GM19372 (cell line): ENCODE data around the gene ADAM10.
"Not testable (repeated sequence)": the region's sequence is repeated elsewhere in the genome, so short reads cannot be mapped to it uniquely, and the experiment has no call there.

Experiments
- ATAC-seq: cut with Tn5 transposase; IDR thresholded peaks from one replicate; pipeline ENCODE4 v1.9.1; 2021; ENCODE audit warnings: mild to moderate bottlenecking, low read depth, moderate library complexity; ENCODE audit not compliant: unreplicated experiment

ADAM10 gene

GRCh38 chr15:58749532-58750337 is at the start of gene ADAM10:
ADAM10 (minus strand) TSS chr15:58749707; CDS start chr15:58749534, 173 bp downstream.
- ATAC-seq: peak; percentile 89

- no peak for ATAC-seq
Measured at GRCh38 chr15:58797505-58797904, 48.0 kb upstream of the ADAM10 start.

- no peak for ATAC-seq
Measured at GRCh38 chr15:58795825-58796224, 46.3 kb upstream of the ADAM10 start.

DNA sequence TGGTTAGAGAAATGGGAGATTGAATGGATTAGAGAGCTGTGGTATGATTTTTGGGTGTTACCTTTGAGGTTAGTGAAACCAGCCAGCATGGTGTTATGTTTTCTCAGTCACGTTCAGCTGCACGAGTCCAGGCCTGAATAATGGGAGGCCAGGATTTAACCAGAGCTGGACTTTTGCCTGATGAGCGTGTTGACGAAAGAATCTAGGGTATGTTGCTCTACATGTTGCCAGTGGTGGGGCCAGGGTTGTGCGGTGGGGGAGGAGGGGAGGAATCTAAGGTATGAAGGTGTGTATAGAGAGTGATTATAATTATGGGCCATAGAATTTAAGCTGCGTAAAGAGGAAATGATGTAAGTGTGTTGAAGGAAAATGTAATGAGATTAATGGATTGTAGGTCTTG is 44.4 kb upstream of the ADAM10 start:
- ATAC-seq: no peak

GRCh38 chr15:58788056-58788710 is 38.7 kb upstream of the ADAM10 start:
- ATAC-seq: no peak

GRCh38 chr15:58785355-58785754 is 35.8 kb upstream of the ADAM10 start:
- ATAC-seq: no peak

GRCh38 chr15:58779554-58779953 is 30.0 kb upstream of the ADAM10 start:
- no peak for ATAC-seq

DNA sequence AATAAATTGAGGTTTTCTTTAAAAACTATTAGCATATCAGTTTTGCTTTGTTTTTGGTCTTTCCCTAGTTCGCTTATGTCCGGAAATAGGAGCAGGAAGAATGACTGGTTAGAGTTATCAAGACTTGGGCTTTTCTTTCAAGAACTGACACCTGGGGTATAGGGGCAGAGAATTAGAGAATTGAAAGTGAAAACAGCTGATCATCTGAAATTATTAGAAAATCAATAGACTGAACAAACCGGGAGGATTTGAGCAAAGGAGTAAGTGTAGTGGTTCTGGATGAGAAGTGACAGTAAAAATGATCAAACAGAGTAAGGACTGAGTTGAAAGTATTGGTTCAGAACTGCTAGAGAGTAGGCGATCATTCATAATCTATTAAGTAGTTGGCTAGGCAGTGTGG is 27.6 kb upstream of the ADAM10 start:
- no peak for ATAC-seq

DNA sequence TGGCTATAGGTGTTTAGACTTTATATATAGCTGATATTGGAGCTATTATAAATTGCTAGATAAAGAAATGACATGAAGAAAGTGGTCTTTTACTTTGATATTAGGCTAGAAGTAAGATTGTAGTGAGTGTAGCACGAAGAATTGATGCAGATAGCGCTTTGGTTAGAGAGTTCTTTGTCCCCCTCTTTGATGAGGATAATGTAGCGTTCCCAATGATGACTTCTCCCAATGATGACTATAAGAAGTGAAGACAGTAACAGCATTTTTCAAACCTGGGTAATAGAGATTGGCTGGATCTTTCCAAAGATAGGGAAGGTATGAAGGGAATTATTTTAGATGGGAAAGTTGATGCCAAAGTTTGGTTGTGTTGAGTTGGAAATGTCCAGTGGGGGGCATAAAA is 25.9 kb upstream of the ADAM10 start:
- no peak for ATAC-seq

DNA sequence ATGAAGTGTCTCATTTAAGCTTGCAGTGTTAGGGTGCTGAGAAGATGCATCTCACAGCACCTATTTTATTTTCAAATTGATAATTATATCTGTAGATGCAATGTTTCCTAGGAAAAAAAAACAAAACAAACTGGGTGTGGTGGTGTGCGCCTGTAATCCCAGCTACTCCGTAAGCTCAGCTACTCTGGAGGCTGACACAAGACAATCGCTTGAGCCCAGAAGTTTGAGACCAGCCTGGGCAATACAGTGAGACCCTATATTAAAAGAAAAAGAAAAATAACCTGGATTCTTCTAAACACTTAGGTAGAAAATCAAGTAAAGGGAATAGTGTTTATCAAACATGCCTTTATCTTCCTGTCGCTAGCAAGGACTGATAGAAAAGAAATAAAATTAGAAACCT is 23.5 kb upstream of the ADAM10 start:
- ATAC-seq: no peak

- ATAC-seq: peak; percentile 1
Measured at GRCh38 chr15:58771621-58772250, 22.2 kb upstream of the ADAM10 start.

DNA sequence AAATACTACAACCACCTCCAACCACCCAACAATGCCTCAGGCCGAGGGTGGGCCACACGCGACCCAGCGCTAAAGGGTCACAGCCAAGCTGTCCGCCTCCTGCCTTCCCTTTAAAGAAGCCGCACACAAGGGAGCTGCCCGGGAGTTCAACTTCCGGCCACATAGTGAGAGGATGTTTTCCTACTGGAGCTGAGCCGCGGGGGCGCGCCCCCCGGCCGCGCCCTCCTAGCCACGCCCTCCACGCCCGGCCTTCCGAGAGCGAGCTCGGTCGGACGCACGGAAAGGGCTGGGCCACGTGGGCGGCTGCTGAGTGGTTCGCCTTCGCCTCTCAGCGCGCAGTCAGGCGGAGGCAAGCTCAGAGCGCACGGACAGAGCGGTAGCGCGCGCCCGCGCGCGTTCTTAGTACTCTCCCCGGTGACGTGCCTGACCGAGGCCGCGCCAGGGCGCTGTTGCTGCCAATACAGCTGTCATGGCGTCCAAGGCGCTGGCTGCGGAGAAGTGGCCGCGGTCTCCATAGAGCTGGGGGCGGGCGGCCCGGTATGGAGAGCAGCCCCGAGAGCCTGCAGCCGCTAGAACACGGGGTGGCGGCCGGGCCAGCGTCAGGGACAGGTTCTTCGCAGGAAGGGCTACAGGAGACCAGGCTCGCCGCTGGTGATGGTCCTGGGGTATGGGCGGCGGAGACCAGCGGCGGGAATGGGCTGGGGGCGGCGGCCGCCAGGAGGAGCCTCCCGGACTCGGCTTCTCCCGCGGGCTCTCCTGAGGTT is 21.5 kb upstream of the ADAM10 start, which contains the start of gene MINDY2:
MINDY2 (plus strand) TSS at position 446 of the 764 bp plus-strand sequence; CDS start at position 540, 94 bp downstream.
- peak; percentile 93 for ATAC-seq

- no peak for ATAC-seq
Measured at GRCh38 chr15:58770519-58770856, 21.0 kb upstream of the ADAM10 start.

- not testable (repeated sequence) for ATAC-seq
Measured at GRCh38 chr15:58768601-58769004, 19.1 kb upstream of the ADAM10 start.

DNA sequence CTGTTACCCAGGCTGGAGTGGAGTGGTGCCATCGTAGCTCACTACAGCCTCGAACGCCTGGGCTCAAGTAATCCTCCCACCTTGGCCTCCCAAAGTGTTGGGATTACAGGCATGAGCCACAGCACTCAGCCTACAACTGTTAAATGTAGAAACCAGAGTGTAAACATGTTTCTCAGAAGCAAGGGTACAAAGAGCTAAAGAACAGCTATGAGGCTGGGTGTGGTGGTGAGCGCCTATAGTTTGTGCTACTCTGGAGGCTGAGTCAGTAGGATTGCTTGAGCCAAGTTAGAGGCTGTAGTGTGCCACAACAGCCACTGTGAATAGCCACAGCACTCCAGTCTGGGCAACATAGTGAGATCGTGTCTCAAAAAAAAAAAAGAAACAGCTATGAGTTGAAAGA is 16.8 kb upstream of the ADAM10 start:
- no peak for ATAC-seq

DNA sequence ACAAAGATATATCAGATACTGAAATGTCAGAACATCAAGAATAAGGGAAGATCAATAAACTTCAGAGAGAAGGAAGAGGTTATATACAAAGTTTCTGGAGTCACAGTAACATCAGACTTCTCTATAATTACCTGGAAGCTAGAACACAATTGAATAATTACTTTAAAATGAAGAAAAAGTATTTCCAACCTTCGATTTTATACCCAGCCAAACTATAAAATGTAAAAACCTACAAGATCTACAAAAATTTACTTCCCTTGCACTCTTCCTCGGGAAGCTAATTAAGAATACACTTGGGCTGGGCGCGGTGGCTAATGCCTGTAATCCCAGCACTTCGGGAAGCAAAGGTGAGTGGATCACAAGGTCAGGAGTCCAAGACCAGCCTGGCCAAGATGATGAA is 15.0 kb upstream of the ADAM10 start:
- no peak for ATAC-seq

DNA sequence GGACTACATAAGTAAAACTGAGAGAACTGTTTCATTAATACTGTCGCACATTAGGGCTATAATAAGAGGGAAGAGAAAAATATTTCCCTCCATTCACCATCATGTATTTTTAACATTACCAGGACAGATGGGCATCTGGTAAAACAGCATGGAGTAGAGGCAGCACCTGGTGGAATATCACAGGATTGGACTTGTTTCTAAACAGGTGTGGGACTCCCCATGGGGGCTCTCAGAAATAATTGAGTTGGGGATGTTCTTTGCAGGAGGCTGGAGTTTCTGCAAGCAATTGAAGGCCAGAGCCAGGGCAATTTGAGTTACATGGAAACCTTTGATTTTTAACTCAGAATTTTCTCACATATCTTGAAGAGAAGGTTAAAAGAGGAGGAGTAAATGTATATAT is 13.2 kb upstream of the ADAM10 start:
- ATAC-seq: no peak

GRCh38 chr15:58762285-58762684 is 12.8 kb upstream of the ADAM10 start:
- ATAC-seq: no peak

DNA sequence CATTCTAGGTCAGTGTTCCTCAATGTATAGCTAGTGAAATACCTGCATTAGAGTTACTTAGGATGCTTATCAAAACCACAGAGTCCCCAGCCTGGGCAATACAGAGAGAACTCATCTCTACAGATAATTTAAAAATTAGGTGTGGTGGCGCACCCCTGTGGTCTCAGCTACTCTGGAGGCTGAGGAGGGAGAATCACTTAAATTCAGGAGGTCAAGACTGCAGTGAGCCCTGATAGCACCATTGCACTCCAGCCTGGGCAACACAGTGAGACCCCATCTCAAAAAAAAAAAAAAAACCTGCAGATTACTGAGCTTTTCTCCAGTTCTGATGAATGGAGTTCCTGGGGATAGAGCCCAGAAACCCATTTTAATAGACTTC is 11.5 kb upstream of the ADAM10 start:
- no peak for ATAC-seq

- no peak for ATAC-seq
Measured at GRCh38 chr15:58760385-58761009, 11.0 kb upstream of the ADAM10 start.
